ENCODE measurements around the gene LAMC1.

The LAMC1 gene

DNA sequence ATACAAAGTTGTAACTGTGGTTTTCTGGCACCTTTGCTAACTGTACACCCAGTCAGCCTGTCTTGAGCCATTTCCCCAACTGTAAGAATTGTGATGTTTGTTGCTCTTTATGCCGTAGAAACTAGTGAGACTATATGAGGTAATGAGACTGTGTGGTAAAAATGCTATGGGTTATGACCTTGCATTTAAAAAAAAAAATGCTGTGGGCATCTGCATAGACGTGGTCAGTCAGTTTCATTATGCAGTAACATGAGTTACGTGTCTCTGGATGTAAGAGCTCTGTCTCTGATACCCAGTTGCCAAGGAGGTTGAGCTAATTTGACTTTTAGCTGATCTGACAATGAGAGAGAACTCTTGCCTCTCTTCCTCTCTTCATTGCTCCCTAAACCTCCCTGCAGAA is 82.2 kb downstream of the LAMC1 start:
- no peak for DNase-seq (ENCODE audit: low read depth, low spot score)

DNA sequence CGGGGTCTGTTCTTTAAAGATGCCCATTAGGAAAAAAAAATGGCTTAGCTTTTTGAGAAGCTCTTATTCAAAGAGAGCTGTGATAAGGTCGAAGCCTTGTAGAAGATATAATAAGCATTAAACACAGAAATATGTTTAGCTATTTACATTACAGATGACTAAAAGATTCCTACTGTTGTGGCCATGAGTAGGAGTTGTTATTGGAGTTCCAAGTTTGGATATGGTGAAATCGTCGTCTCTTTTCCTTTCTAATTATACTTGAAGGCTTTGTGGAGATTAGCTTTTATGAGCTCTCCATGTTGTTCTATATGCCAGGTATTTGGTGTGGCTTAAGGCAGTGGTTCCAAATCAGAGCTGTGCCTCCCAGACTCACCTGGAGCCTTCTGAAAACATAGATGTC is 82.9 kb downstream of the LAMC1 start:
- no peak for DNase-seq (ENCODE audit: low read depth, low spot score)

DNA sequence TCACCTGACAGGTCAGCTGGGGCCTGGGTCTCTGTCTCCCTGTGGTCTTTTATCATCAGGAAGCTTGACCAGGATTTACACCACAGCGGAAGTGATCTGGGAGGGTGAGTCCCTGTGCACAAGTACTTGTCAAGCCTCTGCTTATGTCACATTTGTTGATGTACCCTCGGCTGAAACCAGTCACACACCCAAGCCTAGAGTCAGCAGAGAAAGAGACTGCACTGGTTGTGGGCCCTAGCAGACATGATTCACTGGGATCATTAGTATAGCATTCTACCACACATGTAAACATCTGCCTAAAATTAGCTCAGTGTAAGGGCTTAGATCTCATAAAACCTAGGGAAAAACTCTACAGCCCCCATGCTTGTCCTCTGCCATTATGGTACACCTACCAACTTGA is 83.5 kb downstream of the LAMC1 start:
- DNase-seq (ENCODE audit: low read depth, low spot score): no peak

DNA sequence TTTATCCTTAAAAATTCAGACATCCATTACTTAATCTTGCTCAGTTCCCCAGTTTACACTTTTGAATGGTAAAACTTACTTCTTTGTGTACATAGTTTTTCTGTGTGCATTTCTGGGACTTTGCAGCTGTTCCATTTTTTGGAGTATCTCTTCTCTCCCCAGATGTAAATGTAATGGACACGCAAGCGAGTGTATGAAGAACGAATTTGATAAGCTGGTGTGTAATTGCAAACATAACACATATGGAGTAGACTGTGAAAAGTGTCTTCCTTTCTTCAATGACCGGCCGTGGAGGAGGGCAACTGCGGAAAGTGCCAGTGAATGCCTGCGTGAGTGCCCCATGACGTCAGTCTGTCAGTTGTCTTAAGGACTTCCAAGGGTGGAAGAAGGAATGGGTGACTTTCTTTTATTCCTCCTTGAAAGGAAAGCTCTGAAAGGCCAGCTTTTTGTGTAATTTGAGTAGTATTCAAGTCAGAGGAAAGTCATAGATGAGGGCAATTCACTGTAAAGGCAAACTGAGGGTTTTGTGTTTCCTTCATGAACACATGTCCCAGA is 87.2 kb downstream of the LAMC1 start:
- DNase-seq (ENCODE audit: low read depth, low spot score): no peak

DNA sequence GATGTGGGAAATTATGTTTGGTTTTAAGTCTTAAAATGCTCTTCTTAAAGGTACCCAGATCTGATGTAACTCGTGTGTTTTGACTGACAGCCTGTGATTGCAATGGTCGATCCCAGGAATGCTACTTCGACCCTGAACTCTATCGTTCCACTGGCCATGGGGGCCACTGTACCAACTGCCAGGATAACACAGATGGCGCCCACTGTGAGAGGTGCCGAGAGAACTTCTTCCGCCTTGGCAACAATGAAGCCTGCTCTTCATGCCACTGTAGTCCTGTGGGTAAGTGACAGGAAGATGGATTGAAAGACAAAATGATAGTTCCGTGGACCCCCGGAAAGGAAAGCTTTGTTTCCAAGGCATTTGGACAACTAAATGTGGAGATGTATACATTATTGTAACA is 91.2 kb downstream of the LAMC1 start:
- DNase-seq (ENCODE audit: low read depth, low spot score): no peak

DNA sequence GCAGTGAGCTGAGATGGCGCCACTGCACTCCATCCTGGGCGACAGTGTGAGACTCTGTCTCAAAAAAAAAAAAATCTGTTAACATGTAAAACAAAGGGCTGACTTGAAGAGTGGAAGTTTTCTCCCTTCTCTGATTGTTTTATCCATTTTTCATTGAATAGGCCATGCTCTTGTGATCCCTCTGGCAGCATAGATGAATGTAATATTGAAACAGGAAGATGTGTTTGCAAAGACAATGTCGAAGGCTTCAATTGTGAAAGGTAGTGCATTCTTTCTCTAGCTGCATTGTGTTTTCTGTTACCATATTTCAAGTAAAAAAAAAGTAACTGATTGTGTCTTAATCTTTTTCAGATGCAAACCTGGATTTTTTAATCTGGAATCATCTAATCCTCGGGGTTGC is 93.2 kb downstream of the LAMC1 start:
- DNase-seq (ENCODE audit: low read depth, low spot score): no peak

DNA sequence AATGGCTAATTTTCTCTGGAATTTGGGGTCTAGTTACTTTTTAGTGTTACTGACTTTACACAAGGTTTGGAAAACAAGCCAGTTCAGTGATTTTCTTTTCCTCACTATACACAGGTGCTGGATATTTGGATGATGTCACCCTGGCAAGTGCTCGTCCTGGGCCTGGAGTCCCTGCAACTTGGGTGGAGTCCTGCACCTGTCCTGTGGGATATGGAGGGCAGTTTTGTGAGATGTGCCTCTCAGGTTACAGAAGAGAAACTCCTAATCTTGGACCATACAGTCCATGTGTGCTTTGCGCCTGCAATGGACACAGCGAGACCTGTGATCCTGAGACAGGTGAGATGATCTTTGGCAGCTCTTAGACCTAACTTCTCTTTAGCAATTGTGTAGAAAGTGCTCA is 98.4 kb downstream of the LAMC1 start:
- DNase-seq (ENCODE audit: low read depth, low spot score): no peak

DNA sequence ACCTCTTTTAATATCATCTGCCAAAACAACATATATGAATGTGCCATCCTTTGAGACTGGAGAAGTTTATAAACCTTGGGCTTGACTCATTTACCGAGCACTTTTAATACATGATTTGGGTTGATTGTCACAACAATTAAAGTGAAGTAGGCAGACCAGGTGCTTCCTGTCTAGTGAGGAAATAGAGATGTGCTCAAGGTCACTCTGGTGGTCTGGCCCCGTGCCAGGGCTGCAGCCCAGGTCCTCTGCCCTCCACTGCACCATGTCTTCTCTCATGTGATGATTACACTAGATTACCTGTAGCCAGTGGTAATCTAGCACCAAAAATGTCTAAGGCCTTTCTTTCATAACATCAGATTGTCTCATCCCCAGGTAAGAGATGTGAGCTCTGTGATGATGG is 101.0 kb downstream of the LAMC1 start:
- no peak for DNase-seq (ENCODE audit: low read depth, low spot score)

DNA sequence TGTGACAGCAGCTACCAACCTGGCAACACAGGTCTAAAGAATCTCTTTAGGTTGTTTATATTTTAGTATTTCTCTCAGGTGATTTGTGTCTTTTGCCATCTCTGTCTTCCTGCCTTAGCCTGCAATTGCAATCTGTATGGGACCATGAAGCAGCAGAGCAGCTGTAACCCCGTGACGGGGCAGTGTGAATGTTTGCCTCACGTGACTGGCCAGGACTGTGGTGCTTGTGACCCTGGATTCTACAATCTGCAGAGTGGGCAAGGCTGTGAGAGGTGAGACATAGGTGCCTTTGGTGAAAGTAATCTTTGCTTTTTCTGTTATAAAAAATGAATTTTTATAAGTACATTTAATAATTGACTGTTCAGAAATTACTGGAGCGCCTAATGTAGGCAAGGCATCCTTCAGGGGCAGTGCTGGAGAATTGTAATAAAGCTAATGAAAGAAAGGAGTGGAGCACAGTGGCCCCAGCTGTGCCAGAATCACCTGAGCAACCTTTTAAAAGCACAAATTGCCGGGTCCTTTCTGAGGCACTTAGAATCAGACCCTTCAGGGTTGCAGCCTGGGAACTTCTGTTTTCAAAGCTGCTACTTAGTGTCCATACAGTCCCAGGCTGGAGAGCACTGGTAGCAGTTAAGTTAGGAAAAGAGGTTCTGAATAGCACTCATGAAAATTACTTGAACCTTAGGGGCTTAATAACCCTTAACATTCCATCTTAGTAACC is 102.2 kb downstream of the LAMC1 start:
- DNase-seq (ENCODE audit: low read depth, low spot score): no peak

DNA sequence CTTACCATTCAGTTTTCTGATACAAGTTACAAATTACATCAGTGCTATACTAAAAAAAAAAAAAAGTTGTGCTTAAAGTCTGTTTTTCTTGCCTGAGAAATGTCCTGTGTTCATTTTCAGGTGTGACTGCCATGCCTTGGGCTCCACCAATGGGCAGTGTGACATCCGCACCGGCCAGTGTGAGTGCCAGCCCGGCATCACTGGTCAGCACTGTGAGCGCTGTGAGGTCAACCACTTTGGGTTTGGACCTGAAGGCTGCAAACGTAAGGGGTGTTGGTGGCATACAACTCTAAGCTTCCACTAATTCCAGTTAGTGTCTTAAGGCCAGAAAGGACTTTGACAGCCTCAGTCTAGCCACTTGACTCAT is 102.8 kb downstream of the LAMC1 start:
- no peak for DNase-seq (ENCODE audit: low read depth, low spot score)

DNA sequence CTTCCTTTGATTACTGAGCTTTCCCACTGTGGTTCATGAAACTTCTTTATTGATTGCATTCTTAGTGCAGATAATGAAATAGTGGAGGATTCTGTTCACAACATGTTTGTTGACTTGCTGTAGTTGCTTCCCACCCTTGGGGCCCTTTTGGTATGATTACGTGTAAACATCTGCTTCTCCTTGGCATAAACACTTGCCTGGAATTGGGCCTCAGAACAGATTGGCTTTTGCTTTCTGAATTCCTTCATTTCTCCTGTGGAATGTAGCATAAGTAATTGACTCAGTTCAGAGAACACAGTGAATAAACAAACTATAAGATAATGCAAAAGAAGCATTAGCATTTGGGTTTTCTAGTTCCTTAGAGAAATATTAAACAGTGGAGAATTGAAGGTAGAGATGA is 103.3 kb downstream of the LAMC1 start:
- DNase-seq (ENCODE audit: low read depth, low spot score): no peak

DNA sequence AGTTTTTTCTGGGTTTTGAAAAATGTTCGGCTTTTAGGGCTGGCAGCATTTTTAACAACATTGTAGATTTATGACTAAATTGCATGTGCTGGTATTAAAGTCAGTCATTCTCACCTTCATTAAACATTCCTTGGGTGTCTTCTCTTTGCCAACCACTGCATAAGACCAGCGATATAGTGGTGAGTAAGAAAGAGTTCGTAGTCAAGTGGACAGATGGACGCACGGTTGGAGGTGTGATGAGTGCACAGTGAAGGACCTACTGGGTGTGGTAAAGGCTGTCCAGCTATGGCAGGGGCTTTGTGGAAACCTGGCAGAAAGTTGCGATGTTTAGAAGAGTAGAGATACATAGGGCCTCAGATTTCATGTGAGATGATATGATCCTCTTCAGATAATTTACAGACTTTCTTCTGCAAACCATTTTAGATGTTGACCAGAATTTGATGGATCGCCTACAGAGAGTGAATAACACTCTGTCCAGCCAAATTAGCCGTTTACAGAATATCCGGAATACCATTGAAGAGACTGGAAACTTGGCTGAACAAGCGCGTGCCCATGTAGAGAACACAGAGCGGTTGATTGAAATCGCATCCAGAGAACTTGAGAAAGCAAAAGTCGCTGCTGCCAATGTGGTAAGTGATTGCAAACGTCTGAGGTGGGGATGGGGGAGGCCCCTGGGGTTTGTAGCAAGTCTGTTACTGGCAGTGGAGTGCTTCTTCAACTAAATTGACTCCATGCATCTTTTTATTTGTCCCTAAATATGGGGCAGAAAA is 106.9 kb downstream of the LAMC1 start:
- no peak for DNase-seq (ENCODE audit: low read depth, low spot score)

DNA sequence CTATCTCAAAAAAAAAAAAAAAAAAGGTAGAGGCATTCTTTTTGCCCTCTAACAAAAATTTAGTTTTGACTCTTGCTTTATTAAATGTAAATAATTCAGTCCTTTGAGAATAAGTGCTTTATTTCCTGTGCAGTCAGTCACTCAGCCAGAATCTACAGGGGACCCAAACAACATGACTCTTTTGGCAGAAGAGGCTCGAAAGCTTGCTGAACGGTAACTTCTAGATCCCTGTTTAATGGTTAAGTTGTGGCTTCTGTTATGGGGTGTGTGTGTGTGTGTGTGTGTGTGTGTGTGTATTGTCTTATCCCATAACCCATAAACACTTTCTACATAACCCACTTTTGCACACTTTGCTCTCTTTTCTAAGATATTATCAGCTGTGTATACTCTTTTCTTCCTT is 107.9 kb downstream of the LAMC1 start:
- no peak for DNase-seq (ENCODE audit: low read depth, low spot score)

DNA sequence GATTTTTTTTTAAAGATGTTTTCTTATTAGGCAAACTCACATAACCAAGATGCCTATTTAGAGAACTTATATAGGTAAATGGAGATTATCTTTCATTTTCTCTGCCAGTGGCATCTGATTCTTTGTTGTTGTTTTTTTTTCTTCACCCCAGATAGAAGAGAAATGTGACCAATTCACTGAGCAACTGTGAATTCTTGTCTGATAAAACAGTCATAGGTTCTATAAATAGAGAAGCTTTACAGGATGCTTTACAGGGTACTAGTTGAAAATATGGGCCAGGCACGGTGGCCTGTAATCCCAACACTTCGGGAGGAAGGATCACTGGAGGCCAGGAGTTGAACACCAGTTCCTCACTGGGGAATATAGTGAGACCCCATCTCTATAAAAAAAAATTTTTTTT is 112.1 kb downstream of the LAMC1 start:
- no peak for DNase-seq (ENCODE audit: low read depth, low spot score)

DNA sequence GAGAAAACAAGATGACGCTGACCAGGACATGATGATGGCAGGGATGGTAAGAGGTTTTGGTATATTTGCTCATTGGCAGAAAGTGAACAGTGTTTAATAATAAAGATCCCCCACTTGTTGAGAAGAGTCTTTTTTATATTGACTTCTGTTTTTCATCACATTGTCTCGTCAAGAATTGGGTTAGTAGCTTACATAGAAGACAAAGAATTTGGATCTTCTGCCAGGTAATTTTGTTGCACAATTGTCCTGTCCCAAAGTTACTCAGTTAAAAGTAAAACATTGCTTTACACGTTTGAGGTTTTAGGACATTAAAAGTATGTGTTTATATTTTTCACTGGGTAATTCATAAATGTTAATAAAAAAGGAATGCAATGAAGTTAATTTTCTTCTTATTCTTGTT is 114.6 kb downstream of the LAMC1 start:
- no peak for DNase-seq (ENCODE audit: low read depth, low spot score)

DNA sequence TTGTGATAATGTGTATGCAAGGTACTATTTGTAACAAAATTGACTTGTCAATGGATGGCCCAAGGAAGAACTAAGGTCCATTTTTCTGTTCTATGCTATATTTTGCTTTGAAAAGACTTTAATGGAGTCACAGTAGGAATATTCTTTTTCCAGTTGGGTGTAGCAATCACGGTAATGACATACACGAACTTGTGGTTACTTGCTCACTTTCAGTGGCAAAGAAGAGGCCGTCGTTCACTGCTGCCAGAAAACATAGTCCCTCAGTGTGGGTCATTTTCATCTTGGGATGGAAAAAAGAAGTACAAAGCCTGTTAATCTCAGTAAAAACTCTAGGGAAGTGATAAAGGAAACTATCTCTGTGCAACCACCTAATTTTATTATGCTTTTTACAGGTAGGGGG is 115.1 kb downstream of the LAMC1 start:
- DNase-seq (ENCODE audit: low read depth, low spot score): no peak

DNA sequence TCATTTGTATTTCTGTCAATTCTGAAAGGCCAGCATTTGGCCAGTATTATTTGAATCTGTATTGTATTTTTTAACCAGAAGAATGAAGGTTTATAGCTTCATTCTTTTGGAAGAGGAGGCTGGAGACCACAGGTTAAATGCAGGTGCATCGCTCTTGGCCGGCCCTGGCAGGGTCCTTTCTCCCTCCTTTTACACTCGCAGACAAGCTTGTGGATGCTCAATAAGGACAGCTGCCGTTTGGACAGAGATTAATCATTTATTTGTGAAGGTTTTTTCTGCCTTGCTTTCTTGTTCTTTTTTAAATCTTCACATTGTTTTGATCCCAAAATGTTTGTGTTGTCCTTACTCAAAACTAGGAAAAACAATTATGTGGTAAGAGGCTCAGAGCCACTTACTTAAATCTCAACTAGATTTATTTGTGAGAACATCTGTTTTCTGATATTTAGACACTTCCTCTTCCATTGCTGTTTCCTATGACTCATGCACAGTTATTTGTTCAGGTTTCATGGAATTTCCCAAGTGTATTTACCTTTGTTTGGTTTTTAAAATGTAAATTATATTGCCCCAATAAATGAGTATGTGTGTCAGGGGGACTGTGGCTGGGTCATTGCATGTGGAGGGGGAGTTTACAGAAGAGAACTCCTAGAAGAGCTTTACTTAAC is 116.2 kb downstream of the LAMC1 start:
- peak; percentile 15 for DNase-seq (ENCODE audit: low read depth, low spot score)

DNA sequence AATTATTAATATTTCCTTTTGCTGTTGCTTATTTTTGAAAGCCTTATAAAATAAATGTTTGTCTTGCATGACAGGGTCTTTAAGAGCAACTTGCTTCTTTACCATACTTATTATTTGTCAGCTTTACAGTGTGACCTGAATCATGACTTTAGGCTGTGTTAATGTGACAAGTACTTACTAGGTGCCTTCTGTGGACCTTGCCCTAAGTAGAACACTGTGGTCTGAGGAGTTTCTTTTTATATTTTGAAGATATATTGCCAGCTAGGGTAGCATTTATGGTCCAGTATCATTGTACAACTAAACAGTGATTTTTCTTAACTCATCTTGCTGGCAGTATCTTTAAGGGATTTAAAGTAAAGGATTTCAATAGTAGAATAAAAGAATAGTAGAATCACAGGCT is 117.4 kb downstream of the LAMC1 start:
- no peak for DNase-seq (ENCODE audit: low read depth, low spot score)

DNA sequence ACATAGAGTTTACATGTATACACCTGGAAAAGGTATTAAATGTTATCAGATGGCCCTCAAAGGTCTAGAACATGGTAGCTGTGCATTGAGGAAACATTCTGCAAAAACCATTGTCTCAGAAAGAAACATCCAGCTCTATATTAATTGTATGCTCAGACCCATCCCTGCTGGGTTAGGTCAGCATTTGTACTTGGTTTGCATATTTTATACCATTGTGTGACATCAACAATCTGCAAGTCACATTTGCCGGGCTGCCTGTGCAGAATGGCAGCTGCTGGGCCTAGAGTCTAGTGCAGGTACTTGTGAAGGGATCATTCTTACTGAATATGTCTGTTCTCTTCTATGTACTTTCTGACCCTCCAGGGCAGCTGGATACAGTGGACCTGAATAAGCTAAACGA is 119.0 kb downstream of the LAMC1 start:
- DNase-seq (ENCODE audit: low read depth, low spot score): no peak

DNA sequence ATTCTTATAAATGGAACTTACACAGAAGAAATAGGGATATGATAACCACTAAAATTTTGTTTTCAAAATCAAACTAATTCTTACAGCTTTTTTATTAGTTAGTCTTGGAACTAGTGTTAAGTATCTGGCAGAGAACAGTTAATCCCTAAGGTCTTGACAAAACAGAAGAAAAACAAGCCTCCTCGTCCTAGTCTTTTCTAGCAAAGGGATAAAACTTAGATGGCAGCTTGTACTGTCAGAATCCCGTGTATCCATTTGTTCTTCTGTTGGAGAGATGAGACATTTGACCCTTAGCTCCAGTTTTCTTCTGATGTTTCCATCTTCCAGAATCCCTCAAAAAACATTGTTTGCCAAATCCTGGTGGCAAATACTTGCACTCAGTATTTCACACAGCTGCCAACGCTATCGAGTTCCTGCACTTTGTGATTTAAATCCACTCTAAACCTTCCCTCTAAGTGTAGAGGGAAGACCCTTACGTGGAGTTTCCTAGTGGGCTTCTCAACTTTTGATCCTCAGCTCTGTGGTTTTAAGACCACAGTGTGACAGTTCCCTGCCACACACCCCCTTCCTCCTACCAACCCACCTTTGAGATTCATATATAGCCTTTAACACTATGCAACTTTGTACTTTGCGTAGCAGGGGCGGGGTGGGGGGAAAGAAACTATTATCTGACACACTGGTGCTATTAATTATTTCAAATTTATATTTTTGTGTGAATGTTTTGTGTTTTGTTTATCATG is 120.5 kb downstream of the LAMC1 start:
- no peak for DNase-seq (ENCODE audit: low read depth, low spot score)

DNA sequence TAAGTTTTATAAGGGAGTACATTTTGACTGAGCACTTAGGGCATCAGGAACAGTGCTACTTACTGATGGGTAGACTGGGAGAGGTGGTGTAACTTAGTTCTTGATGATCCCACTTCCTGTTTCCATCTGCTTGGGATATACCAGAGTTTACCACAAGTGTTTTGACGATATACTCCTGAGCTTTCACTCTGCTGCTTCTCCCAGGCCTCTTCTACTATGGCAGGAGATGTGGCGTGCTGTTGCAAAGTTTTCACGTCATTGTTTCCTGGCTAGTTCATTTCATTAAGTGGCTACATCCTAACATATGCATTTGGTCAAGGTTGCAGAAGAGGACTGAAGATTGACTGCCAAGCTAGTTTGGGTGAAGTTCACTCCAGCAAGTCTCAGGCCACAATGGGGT is 121.5 kb downstream of the LAMC1 start:
- DNase-seq (ENCODE audit: low read depth, low spot score): no peak

DNA sequence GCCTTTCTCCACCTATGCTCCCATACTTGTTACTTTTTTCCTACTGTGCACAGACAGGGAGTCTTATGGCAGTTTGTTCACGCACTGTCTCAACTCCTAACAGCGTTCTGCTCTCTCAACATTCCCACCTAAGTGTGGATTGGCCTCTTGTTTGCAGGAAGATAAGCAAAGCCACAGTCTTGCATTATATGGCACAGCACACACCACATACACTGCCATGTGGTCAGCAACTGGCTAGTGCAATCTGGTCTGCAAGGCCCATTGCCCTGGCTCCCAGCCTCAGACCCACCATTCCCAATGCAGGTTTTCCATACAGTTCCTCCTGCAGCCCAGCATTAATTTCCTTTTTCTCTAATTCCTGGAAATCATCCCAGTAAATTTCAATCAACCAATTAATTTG is 124.5 kb downstream of the LAMC1 start:
- no peak for DNase-seq (ENCODE audit: low read depth, low spot score)

All from brain pericyte (primary cell).